Kasumi-1 (cell line): Measurements from ENCODE around the gene CFAP410.

Experiments used
- DNase-seq, 2 experiments: peaks; one replicate each; lab custom pipeline; 2025; lab: John Stamatoyannopoulos, UW

Gene CFAP410

GRCh38 chr21:44338971-44339910 is at the start of gene CFAP410:
Gene CFAP410, minus strand, starts transcription at chr21:44339390. Its CDS starts 196 bp downstream, at chr21:44339194.
- peak; percentile 87 to 89 for DNase-seq

- no peak for DNase-seq
Measured at GRCh38 chr21:44384968-44385367, 45.8 kb upstream of the CFAP410 start.

- DNase-seq: no peak
Measured at GRCh38 chr21:44383216-44383615, 44.0 kb upstream of the CFAP410 start.

- no peak for DNase-seq
Measured at GRCh38 chr21:44382536-44382935, 43.3 kb upstream of the CFAP410 start.

DNA sequence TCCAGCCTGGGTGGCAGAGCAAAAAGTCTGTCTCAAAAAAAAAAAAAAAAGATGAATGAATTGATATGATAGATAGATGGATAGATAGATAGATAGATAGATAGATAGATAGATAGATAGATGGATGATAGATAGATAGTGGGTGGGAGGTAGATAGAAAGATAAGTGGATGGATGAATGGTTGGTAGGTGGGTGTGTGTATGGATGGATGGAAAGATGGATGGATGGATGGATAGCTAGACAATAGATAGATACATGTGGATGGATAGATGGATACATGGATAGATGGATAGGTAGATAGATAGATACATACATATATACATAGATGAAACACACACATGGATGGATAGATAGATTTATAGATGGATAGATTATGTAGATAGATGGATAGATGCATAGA is 42.7 kb upstream of the CFAP410 start:
- no peak for DNase-seq

DNA sequence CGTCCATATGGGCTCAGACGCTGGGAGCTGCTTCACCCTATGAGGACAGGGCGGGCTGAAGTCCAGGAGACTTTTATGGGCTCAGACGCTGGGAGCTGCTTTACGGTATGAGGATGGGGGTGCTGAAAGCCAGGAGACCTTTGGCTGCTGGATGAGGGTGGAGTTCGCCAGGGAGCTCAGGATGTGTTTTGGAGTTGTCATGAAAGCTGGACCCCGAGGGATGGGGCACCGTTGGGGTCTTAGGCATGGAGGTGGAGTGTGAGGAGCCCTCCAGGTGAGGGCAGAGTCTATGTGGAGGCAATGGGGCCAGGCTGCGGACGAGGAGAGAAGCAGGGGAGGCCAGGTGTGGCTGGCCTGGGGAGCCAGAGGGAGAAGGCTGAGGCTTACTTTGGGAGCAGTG is 41.7 kb upstream of the CFAP410 start:
- no peak for DNase-seq

- DNase-seq: no peak
Measured at GRCh38 chr21:44379991-44380865, 41.0 kb upstream of the CFAP410 start.

- no peak for DNase-seq
Measured at GRCh38 chr21:44379515-44379848, 40.3 kb upstream of the CFAP410 start.

- no peak for DNase-seq
Measured at GRCh38 chr21:44378646-44379514, 39.7 kb upstream of the CFAP410 start.

- DNase-seq: no peak
Measured at GRCh38 chr21:44377922-44378645, 38.9 kb upstream of the CFAP410 start.

- DNase-seq: no peak
Measured at GRCh38 chr21:44377201-44377921, 38.2 kb upstream of the CFAP410 start.

DNA sequence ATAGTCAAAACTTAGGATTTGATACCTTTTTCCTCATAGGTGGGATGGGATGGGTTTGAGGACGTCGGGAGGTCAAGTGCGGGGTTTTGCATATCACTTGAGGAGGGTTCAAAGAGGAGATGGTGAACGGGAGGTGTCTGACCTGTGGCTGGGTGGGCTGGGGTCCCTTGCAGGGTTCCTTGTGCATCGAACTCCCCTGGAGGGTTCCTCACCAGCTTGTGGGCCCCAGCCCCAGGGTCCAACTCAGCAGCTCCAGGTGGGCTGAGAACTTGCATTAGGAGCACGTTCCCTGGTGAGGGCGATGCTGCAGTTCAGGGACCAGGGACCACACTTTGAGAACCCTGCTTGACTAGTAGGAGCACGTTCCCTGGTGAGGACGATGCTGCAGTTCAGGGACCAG is 37.4 kb upstream of the CFAP410 start:
- DNase-seq: no peak

- no peak for DNase-seq
Measured at GRCh38 chr21:44375761-44376241, 36.6 kb upstream of the CFAP410 start.

- peak; percentile 97 for DNase-seq
Measured at GRCh38 chr21:44375281-44375651, 36.1 kb upstream of the CFAP410 start.

GRCh38 chr21:44374601-44375280 is 35.6 kb upstream of the CFAP410 start:
- no peak for DNase-seq

DNA sequence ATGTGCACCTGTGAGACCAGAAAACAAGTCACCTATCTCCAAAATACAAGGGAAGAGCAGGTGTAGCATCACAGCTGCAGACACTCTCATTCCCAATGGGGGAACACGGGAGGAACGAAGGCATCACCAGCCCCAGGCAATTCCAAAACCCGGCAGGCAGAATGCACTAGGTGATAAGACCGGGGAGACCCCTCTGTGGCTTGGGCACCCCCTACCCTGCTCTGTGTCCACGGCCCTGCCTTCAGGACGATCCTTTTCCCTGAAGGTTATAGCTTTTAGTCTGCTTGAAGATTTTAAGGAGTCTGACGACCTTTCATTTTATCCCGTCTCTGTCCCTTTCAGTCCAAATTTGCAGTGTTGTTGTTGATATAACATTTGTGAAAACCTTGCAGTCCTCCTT is 33.4 kb upstream of the CFAP410 start:
- no peak for DNase-seq

DNA sequence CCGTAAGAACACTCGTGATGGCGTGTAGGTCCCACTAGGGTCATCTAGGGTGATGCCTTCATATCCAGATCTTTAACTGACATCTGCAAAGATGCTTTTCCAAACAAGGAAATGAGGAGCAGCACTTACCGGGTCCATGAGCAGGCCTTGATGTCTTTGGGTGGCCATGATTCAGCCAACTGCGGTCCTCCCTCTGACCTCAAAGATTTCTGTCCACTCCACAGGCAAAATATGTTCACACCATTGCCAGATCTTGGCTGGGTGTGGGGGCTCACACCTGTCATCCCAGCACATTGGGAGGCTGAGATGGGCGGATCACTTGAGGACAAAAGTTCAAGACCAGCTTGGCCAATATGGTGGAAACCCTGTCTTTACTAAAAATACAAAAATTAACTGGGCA is 32.4 kb upstream of the CFAP410 start:
- no peak for DNase-seq

GRCh38 chr21:44370786-44371410 is 31.7 kb upstream of the CFAP410 start:
- DNase-seq: no peak

DNA sequence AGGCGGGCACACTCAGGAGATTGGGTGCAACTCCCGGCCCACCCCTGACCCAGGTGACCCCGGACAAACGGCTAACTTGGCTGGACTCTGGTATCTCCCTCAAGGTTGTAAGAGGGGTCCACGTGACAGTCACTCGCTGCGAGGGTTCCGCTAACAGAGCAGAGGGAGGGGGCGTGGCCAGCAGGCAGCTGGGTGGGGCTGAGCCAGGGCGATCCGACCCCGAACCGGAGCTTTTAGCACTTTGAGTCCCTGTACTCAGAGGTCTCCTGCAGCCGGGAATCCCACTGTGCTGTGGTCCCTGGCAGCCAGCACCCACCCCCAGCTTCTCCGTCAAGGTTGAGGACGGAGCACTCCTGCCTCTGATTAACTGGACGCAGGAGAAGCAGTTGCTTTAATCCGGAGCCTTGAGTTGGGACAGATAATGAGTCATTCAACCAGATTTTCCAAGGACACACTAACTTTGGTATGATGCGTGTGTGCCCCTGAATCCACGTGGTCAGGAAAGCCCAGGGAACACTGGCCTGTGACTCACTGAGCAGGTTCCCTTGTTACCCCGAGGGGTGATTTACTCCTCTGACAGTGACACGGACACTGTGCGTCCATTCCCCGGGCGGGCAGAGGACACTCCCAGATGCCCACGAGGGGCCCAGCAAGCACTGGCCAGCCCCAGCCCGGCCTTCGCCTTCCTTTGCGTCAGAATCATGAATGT is 31.0 kb upstream of the CFAP410 start:
- no peak for DNase-seq
